GM18507 (cell line): ENCODE results near the gene GZMM.

Source experiments
- DNase-seq: peaks from one replicate; pipeline ENCODE4 v3.0.0; 2011; ENCODE audit warnings: low read depth; ENCODE audit not compliant: insufficient read length; ENCODE audit errors: extremely low spot score
- FAIRE-seq: peaks from 2 replicates; lab custom pipeline; 2011; peaks lifted over from hg19 to GRCh38; lab: Jason Lieb, UNC

Gene GZMM

GRCh38 chr19:533364-534058, 10.3 kb upstream of the GZMM start:
- no peak for FAIRE-seq
- no peak for DNase-seq

GRCh38 chr19:534088-534487, 9.8 kb upstream of the GZMM start:
- FAIRE-seq (no peak), DNase-seq (no peak)

- FAIRE-seq = no peak
- no peak for DNase-seq
Observed at GRCh38 chr19:535017-535835, 8.6 kb upstream of the GZMM start.

GRCh38 chr19:536031-536880, 7.6 kb upstream of the GZMM start:
- no peak for DNase-seq
- no peak for FAIRE-seq

- FAIRE-seq = no peak
- no peak for DNase-seq
Observed at GRCh38 chr19:536881-537404, 6.9 kb upstream of the GZMM start.

- no peak for FAIRE-seq
Observed at GRCh38 chr19:538641-539428, 5.0 kb upstream of the GZMM start.

GRCh38 chr19:539429-540030, 4.3 kb upstream of the GZMM start:
- no peak for DNase-seq

More at GRCh38 chr19:538641-539428, 5.0 kb upstream of the GZMM start:
- no peak for DNase-seq

GRCh38 chr19:540867-541637, 2.8 kb upstream of the GZMM start:
- FAIRE-seq (no peak), DNase-seq (no peak)

More at GRCh38 chr19:539429-540030, 4.3 kb upstream of the GZMM start:
- no peak for FAIRE-seq

GRCh38 chr19:541699-542098, 2.2 kb upstream of the GZMM start:
- DNase-seq (no peak), FAIRE-seq (no peak)

GRCh38 chr19:542173-542866, 1.5 kb upstream of the GZMM start:
- no peak for DNase-seq
- no peak for FAIRE-seq

- FAIRE-seq = no peak
- DNase-seq = no peak
Observed at GRCh38 chr19:547117-547516, 3.3 kb downstream of the GZMM start.

- FAIRE-seq (no peak), DNase-seq (no peak)
Observed at GRCh38 chr19:547836-548720, 4.2 kb downstream of the GZMM start.

- FAIRE-seq (no peak), DNase-seq (no peak)
Observed at GRCh38 chr19:548886-549830, 5.3 kb downstream of the GZMM start.

GRCh38 chr19:554817-555216, 11.0 kb downstream of the GZMM start:
- no peak for FAIRE-seq
- DNase-seq = no peak

GRCh38 chr19:555474-555808, 11.6 kb downstream of the GZMM start:
- FAIRE-seq = no peak
- no peak for DNase-seq
